HCT116 (cell line): ENCODE data around the gene TBC1D2. TPM values are rescaled to one million over a fixed set of nuclear protein-coding genes. Genes with fewer than 3 reads are reported as not detected.

Source experiments
- ATAC-seq: fragments of 200-7000 bp; cut with Tn5 transposase; 2 replicates; pipeline ENCODE4 v1.9.1; 2020; ENCODE audit warnings: mild to moderate bottlenecking, moderate library complexity
- BruUV-seq: library from RNA; stranded (reverse); fragments of 400-500 nt; replicated peaks from 2 replicates; lab custom pipeline; 2021; lab: Mats Ljungman, UMichigan
- CTCF ChIA-PET: fragments of 300-600 bp; sonication (Branson Sonifier 250); formaldehyde crosslinking; loops from one replicate; lab custom pipeline; 2021; ENCODE audit warnings: antibody characterized with exemption; lab: Charles Lee
- POLR2A ChIA-PET: fragments of 300-600, 350-600 bp; sonication (Branson Sonifier 250); formaldehyde crosslinking; loops from one replicate; lab custom pipeline; 2021; ENCODE audit warnings: antibody characterized with exemption; lab: Charles Lee
- RAD21 ChIA-PET, 2 experiments: fragments of 300-600 bp; sonication (Branson Sonifier 250); formaldehyde crosslinking; loops; one replicate each; lab custom pipeline; 2023; ENCODE audit warnings: low total read pairs in 2 of 2; ENCODE audit not compliant: uncharacterized antibody in 2 of 2, unreplicated experiment in 2 of 2, low non-redundant PET in 1 of 2; lab: Charles Lee
- DNase-seq: peaks from one replicate; pipeline ENCODE4 v3.0.0-alpha.2; 2010; ENCODE audit warnings: low read depth, low spot score
- H2AFZ ChIP-seq: fragments of 200-600 bp; shearing (Covaris generic), sonication (generic); 2 replicates; pipeline ENCODE4 v1.6.1; 2017; ENCODE audit warnings: low read depth, mixed run types, mixed read lengths, antibody characterized with exemption, low read length; ENCODE audit not compliant: poor library complexity, severe bottlenecking
- H3K27ac ChIP-seq: 2 replicates; pipeline ENCODE4 v1.5.1; 2012; ENCODE audit warnings: low read depth, low read length
- H3K27me3 ChIP-seq: fragments of 200-600 bp; sonication (generic); 2 replicates; pipeline ENCODE4 v1.6.1; 2016; ENCODE audit warnings: mixed run types, low read length, mixed read lengths; ENCODE audit not compliant: insufficient read depth
- H3K36me3 ChIP-seq, 2 experiments: fragments of 200-500 bp in 1 of 2; fragments of 200-600 bp in 1 of 2; sonication (Bioruptor generic) in 1 of 2; sonication (generic) in 1 of 2; 2 replicates each; pipeline versions ENCODE4 v1.5.1 to v1.6.1; 2014 to 2016; ENCODE audit warnings: low read length in 2 of 2, inconsistent platforms in 1 of 2, mixed read lengths in 1 of 2, mixed run types in 1 of 2; ENCODE audit not compliant: insufficient read depth in 2 of 2, control insufficient read depth in 1 of 2
- H3K4me1 ChIP-seq, 2 experiments: fragments of 200-600 bp in 1 of 2; sonication (generic) in 1 of 2; 2 replicates each; pipeline versions ENCODE4 v1.5.1 to v1.6.1; 2012 to 2017; ENCODE audit warnings: low read length in 2 of 2, inconsistent platforms in 1 of 2, mild to moderate bottlenecking in 1 of 2, mixed read lengths in 1 of 2, mixed run types in 1 of 2, moderate library complexity in 1 of 2; ENCODE audit not compliant: insufficient read depth in 2 of 2, control insufficient read depth in 1 of 2
- H3K4me2 ChIP-seq: fragments of 200-600 bp; sonication (generic); 2 replicates; pipeline ENCODE4 v1.6.1; 2017; ENCODE audit warnings: mixed run types, low read length, mixed read lengths
- H3K4me3 ChIP-seq, 2 experiments: fragments of 200-600 bp in 1 of 2; sonication (generic) in 1 of 2; replicated peaks in 1 of 2; 2 replicates each; pipeline ENCODE4 v1.5.1; 2011 to 2016; ENCODE audit warnings: low read length in 2 of 2, control low read depth in 1 of 2, low read depth in 1 of 2, mild to moderate bottlenecking in 1 of 2, mixed read lengths in 1 of 2, mixed run types in 1 of 2
- H3K79me2 ChIP-seq: fragments of 200-600 bp; sonication (generic); 2 replicates; pipeline ENCODE4 v1.6.1; 2017; ENCODE audit warnings: mild to moderate bottlenecking, mixed run types, low read length, moderate library complexity, mixed read lengths; ENCODE audit not compliant: insufficient read depth
- H3K9ac ChIP-seq: fragments of 200-600 bp; sonication (generic); 2 replicates; pipeline ENCODE4 v1.6.1; 2016; ENCODE audit warnings: low read length, mixed read lengths
- H3K9me2 ChIP-seq: fragments of 200-600 bp; sonication (generic), shearing (Covaris generic); 2 replicates; pipeline ENCODE4 v1.6.1; 2017; ENCODE audit warnings: mixed run types, mild to moderate bottlenecking, moderate library complexity; ENCODE audit not compliant: insufficient read depth
- H3K9me3 ChIP-seq, 2 experiments: fragments of 200-500 bp in 1 of 2; fragments of 200-600 bp in 1 of 2; sonication (Bioruptor generic) in 1 of 2; sonication (generic) in 1 of 2; 2 replicates each; pipeline ENCODE4 v1.6.1; 2014 to 2017; ENCODE audit warnings: low read length in 2 of 2, mixed read lengths in 2 of 2, inconsistent platforms in 1 of 2, low read depth in 1 of 2, mild to moderate bottlenecking in 1 of 2, mixed run types in 1 of 2, moderate library complexity in 1 of 2; ENCODE audit not compliant: control insufficient read depth in 1 of 2, insufficient read depth in 1 of 2
- H4K20me1 ChIP-seq: fragments of 200-600 bp; sonication (generic), shearing (Covaris generic); 2 replicates; pipeline ENCODE4 v1.6.1; 2017; ENCODE audit warnings: mixed run types, mild to moderate bottlenecking, moderate library complexity; ENCODE audit not compliant: insufficient read depth
- CBX3 ChIP-seq: IDR thresholded peaks from 2 replicates; pipeline ENCODE4 v1.6.1; 2012; ENCODE audit warnings: low read depth
- EZH2 ChIP-seq: fragments of 200-600 bp; sonication (generic); IDR thresholded peaks from 2 replicates; pipeline ENCODE4 v1.6.1; 2017; ENCODE audit warnings: antibody characterized with exemption, mixed run types
- POLR2A ChIP-seq: IDR thresholded peaks from 2 replicates; pipeline ENCODE4 v1.7.0; 2011; ENCODE audit warnings: borderline replicate concordance; ENCODE audit not compliant: insufficient read depth, insufficient read length; ENCODE audit errors: extremely low read depth
- POLR2AphosphoS5 ChIP-seq: IDR thresholded peaks from 2 replicates; pipeline ENCODE4 v1.6.1; 2011; ENCODE audit warnings: mild to moderate bottlenecking, low read depth, low read length, moderate library complexity
- intact Hi-C: fragments of 100-400 bp; cut with micrococcal nuclease; formaldehyde crosslinking; loops from 2 replicates; pipeline ENCODE4 v1.10.0; 2022
- total RNA-seq: library from RNA; stranded (reverse); gene quantifications from one replicate; pipeline ENCODE4 v1.2.1, GENCODE V29; 2021; ENCODE audit not compliant: unreplicated experiment
- TF ChIP-seq, protein P1 (sequence below): IDR thresholded peaks from 2 replicates; pipeline ENCODE4 v1.6.1; 2012
- TF ChIP-seq, protein P2 (sequence below): IDR thresholded peaks from 2 replicates; pipeline ENCODE4 v1.6.1; 2012; ENCODE audit warnings: low read depth
- TF ChIP-seq, protein P3 (sequence below), 3 experiments: fragments of 200-600 bp in 1 of 3; sonication (generic) in 1 of 3; IDR thresholded peaks in 2 of 3; conservative IDR thresholded peaks in 1 of 3; 2 replicates each; pipeline ENCODE4 v1.5.1; 2012 to 2017; ENCODE audit warnings: low read depth in 2 of 3, low read length in 2 of 3, antibody characterized with exemption in 1 of 3, borderline replicate concordance in 1 of 3, control low read depth in 1 of 3, mild to moderate bottlenecking in 1 of 3, mixed read lengths in 1 of 3, mixed run types in 1 of 3, moderate library complexity in 1 of 3; ENCODE audit not compliant: insufficient read depth in 1 of 3

The TBC1D2 gene
- total RNA-seq, 1 experiment from 2014 or later: 9.8 TPM

DNA sequence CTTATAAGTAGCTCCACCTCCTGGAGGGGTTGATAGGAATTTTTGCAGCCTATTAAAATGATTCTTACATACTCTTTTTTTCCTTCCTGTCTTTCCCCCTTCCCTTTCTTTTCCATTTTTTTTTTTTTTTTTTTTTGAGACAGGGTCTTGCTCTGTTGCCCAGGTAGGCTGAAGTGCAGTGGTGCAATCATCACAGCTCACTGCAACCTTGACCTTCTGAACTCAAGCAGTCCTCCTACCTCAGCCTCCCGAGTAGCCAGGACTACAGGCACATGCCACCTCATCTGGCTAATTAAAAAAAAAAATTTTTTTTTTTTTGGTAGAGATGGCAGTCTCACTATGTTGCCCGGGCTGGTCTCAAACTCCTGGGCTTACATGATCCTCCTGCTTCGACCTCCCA, 4.3 kb upstream of the TBC1D2 start:
- ChIA-PET CTCF (no interaction called here), POLR2A (interaction anchor here (1.6 kb wide), 1 partner anchor 203 kb away, joined by 4 read pairs; the partner anchor contains the start of gene NANS), RAD21 (no interaction called here)

More for the DNA sequence above, 4.3 kb upstream of the TBC1D2 start:
- H2AFZ ChIP-seq: no peak overlapping the region
- no peak overlapping the region for H3K4me2 ChIP-seq
- H3K79me2 ChIP-seq: peaks cover 1% of the 10 kb centered on the region; the same call in 1 of the 2 replicates
- no peak overlapping the region for H3K9ac ChIP-seq
- peaks cover 4 to 8% of the 10 kb centered on the region in 2 experiments; a peak in 3 of 4 replicates for H3K4me1 ChIP-seq
- intact Hi-C loops: no loop called here
- ATAC-seq (no peak), DNase-seq (no peak)
- H3K36me3 ChIP-seq: no peaks in the 10 kb centered on the region
- TF ChIP-seq POLR2A (no peak), CBX3 (no peak), EZH2 (no peak), POLR2AphosphoS5 (no peak)
- TF ChIP-seq, protein P1, sequence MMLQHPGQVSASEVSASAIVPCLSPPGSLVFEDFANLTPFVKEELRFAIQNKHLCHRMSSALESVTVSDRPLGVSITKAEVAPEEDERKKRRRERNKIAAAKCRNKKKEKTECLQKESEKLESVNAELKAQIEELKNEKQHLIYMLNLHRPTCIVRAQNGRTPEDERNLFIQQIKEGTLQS: no peak
- TF ChIP-seq, protein P2, sequence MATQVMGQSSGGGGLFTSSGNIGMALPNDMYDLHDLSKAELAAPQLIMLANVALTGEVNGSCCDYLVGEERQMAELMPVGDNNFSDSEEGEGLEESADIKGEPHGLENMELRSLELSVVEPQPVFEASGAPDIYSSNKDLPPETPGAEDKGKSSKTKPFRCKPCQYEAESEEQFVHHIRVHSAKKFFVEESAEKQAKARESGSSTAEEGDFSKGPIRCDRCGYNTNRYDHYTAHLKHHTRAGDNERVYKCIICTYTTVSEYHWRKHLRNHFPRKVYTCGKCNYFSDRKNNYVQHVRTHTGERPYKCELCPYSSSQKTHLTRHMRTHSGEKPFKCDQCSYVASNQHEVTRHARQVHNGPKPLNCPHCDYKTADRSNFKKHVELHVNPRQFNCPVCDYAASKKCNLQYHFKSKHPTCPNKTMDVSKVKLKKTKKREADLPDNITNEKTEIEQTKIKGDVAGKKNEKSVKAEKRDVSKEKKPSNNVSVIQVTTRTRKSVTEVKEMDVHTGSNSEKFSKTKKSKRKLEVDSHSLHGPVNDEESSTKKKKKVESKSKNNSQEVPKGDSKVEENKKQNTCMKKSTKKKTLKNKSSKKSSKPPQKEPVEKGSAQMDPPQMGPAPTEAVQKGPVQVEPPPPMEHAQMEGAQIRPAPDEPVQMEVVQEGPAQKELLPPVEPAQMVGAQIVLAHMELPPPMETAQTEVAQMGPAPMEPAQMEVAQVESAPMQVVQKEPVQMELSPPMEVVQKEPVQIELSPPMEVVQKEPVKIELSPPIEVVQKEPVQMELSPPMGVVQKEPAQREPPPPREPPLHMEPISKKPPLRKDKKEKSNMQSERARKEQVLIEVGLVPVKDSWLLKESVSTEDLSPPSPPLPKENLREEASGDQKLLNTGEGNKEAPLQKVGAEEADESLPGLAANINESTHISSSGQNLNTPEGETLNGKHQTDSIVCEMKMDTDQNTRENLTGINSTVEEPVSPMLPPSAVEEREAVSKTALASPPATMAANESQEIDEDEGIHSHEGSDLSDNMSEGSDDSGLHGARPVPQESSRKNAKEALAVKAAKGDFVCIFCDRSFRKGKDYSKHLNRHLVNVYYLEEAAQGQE: no peak
- TF ChIP-seq, protein P3, sequence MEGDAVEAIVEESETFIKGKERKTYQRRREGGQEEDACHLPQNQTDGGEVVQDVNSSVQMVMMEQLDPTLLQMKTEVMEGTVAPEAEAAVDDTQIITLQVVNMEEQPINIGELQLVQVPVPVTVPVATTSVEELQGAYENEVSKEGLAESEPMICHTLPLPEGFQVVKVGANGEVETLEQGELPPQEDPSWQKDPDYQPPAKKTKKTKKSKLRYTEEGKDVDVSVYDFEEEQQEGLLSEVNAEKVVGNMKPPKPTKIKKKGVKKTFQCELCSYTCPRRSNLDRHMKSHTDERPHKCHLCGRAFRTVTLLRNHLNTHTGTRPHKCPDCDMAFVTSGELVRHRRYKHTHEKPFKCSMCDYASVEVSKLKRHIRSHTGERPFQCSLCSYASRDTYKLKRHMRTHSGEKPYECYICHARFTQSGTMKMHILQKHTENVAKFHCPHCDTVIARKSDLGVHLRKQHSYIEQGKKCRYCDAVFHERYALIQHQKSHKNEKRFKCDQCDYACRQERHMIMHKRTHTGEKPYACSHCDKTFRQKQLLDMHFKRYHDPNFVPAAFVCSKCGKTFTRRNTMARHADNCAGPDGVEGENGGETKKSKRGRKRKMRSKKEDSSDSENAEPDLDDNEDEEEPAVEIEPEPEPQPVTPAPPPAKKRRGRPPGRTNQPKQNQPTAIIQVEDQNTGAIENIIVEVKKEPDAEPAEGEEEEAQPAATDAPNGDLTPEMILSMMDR (IDR thresholded peaks at IDR 0.05 in 2 of 3, conservative IDR thresholded peaks at IDR 0.05 in 1 of 3; ENCODE audit: borderline replicate concordance in 1 of 3, insufficient read depth in 1 of 3, low read depth in 2 of 3, low read length in 2 of 3): peak in 2 of 3 experiments; percentile 6 to 17; a peak in 1 of 6 replicates
- H3K9me3 ChIP-seq: no peaks in the 10 kb centered on the region
- H3K4me3 ChIP-seq: no peak overlapping the region
- H3K9me2 ChIP-seq: no peaks in the 10 kb centered on the region
- H3K27ac ChIP-seq: no peak overlapping the region
- no peaks in the 10 kb centered on the region for H4K20me1 ChIP-seq
- no peaks in the 10 kb centered on the region for H3K27me3 ChIP-seq
- no TSS peak for BruUV-seq
